Hepatocyte (in vitro differentiated cells): ENCODE results near the gene NAA15. TPM values are rescaled to one million over a fixed set of nuclear protein-coding genes. Genes with fewer than 3 reads are reported as not detected.
"Not testable (repeated sequence)": the region's sequence is repeated elsewhere in the genome, so short reads cannot be mapped to it uniquely, and the experiment has no call there.

ENCODE experiments used
- DNase-seq: peaks from one replicate; pipeline ENCODE4 v3.0.0-alpha.2; 2016; ENCODE audit warnings: low spot score
- H2AFZ ChIP-seq: fragments of 200-600 bp; sonication (generic); 2 replicates; pipeline ENCODE4 v1.6.0; 2016; ENCODE audit warnings: antibody characterized with exemption, mild to moderate bottlenecking
- H3K27ac ChIP-seq: fragments of 200-600 bp; sonication (generic); 2 replicates; pipeline ENCODE4 v1.5.1; 2016; ENCODE audit warnings: mild to moderate bottlenecking
- H3K27me3 ChIP-seq: fragments of 200-600 bp; sonication (generic); 2 replicates; pipeline ENCODE4 v1.6.1; 2016
- H3K36me3 ChIP-seq: fragments of 200-600 bp; sonication (generic); replicated peaks from 2 replicates; pipeline ENCODE4 v1.5.1; 2016; ENCODE audit warnings: low read depth; ENCODE audit not compliant: insufficient read depth
- H3K4me1 ChIP-seq: fragments of 200-600 bp; sonication (generic); 2 replicates; pipeline ENCODE4 v1.5.1; 2016; ENCODE audit warnings: mild to moderate bottlenecking, moderate library complexity; ENCODE audit not compliant: insufficient read depth
- H3K4me2 ChIP-seq: fragments of 200-600 bp; sonication (generic); 2 replicates; pipeline ENCODE4 v1.6.0; 2016
- H3K4me3 ChIP-seq: fragments of 200-600 bp; sonication (generic); 2 replicates; pipeline ENCODE4 v1.5.1; 2016; ENCODE audit warnings: mild to moderate bottlenecking
- H3K79me2 ChIP-seq: fragments of 200-600 bp; sonication (generic); 2 replicates; pipeline ENCODE4 v1.6.0; 2017; ENCODE audit warnings: mild to moderate bottlenecking
- H3K9me2 ChIP-seq: fragments of 200-600 bp; sonication (generic); replicated peaks from 2 replicates; pipeline ENCODE4 v1.6.0; 2017; ENCODE audit warnings: mild to moderate bottlenecking; ENCODE audit not compliant: insufficient read depth
- H3K9me3 ChIP-seq: fragments of 200-600 bp; sonication (generic); 2 replicates; pipeline ENCODE4 v1.5.1; 2016; ENCODE audit warnings: low read depth, mild to moderate bottlenecking
- H4K20me1 ChIP-seq: fragments of 200-600 bp; sonication (generic); 2 replicates; pipeline ENCODE4 v1.6.0; 2016; ENCODE audit warnings: mild to moderate bottlenecking; ENCODE audit not compliant: insufficient read depth, poor library complexity, severe bottlenecking
- CTCF ChIP-seq: fragments of 200-600 bp; sonication (generic); IDR thresholded peaks from 2 replicates; pipeline ENCODE4 v1.5.1; 2016; ENCODE audit warnings: antibody characterized with exemption, mild to moderate bottlenecking; ENCODE audit not compliant: poor library complexity
- EZH2 ChIP-seq: fragments of 200-600 bp; sonication (generic); IDR thresholded peaks from 2 replicates; pipeline ENCODE4 v1.6.1; 2016; ENCODE audit warnings: antibody characterized with exemption, mild to moderate bottlenecking, borderline replicate concordance
- EZH2phosphoT487 ChIP-seq: fragments of 200-600 bp; sonication (generic); IDR thresholded peaks from one replicate; pipeline ENCODE4 v1.6.1; 2018; ENCODE audit warnings: antibody characterized with exemption, mild to moderate bottlenecking, low read depth, moderate library complexity; ENCODE audit not compliant: unreplicated experiment, severe bottlenecking
- WGBS: methylation state at CpG from one replicate; pipeline ENCODE4 v1.1.6; 2016; ENCODE audit warnings: low lambda C conversion rate; ENCODE audit errors: missing lambda C conversion rate; 5-methylcytosine and 5-hydroxymethylcytosine counted together
- polyA plus RNA-seq: library from polyadenylated mRNA; unstranded; fragments of >200 nt; fragmentation: Nextera tagmentation; extraction: Ambion mirVana; gene quantifications from 2 replicates; pipeline ENCODE4 v1.2.1, GENCODE V29; 2016
- total RNA-seq: library from RNA; depleted of rRNA; stranded (reverse); fragments of >200 nt; gene quantifications from 2 replicates; pipeline ENCODE4 v1.2.3, GENCODE V29; 2014

NAA15 gene
- total and polyA plus RNA-seq, 2 experiments from 2014 or later = 15.3 to 29.6 TPM

GRCh38 chr4:139402436-139402835 is 101.1 kb downstream of the NAA15 start:
- no peaks in the 10 kb centered on the region for H4K20me1 ChIP-seq
- H3K27me3 ChIP-seq = no peaks in the 10 kb centered on the region
- H3K4me3 ChIP-seq = no peak overlapping the region
- no peaks in the 10 kb centered on the region for H3K79me2 ChIP-seq
- TF ChIP-seq EZH2phosphoT487 (no peak), CTCF (no peak), EZH2 (no peak)
- H2AFZ ChIP-seq = no peak overlapping the region
- 98% methylated on average over 5 of the region's 5 CpGs for WGBS
- no peak overlapping the region for H3K27ac ChIP-seq
- H3K4me2 ChIP-seq = no peak overlapping the region
- H3K9me2 ChIP-seq = no peaks in the 10 kb centered on the region
- no peaks in the 10 kb centered on the region for H3K9me3 ChIP-seq
- no peaks in the 10 kb centered on the region for H3K36me3 ChIP-seq
- H3K4me1 ChIP-seq = no peaks in the 10 kb centered on the region
- no peak for DNase-seq

GRCh38 chr4:139403462-139403861 is 102.2 kb downstream of the NAA15 start:
- WGBS = 91% methylated on average over 3 of the region's 3 CpGs
- no peak overlapping the region for H3K27ac ChIP-seq

DNA sequence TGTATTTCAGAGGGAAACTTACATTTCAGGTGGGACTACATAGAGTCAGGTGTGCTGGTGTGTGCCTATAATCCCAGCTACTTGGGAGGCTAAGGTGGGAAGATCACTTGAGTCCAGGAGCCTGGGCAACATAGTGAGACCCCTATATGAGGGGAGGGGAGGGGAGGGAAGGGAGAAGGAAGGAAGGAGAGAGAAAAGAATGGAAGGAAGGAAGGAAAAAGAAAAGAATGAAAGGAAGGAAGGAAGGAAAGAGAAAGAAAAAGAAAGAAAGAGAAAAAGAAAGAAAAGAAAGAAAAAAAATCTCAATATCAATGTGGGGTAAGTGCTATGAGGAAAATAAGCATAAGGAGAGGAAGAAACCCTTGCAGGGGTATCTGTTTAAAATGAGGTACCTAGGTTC is 109.0 kb downstream of the NAA15 start:
- Histone ChIP-seq H4K20me1 (no peaks in the 10 kb centered on the region), H3K4me1 (no peaks in the 10 kb centered on the region), H3K79me2 (no peaks in the 10 kb centered on the region), H3K36me3 (no peaks in the 10 kb centered on the region), H3K9me3 (no peaks in the 10 kb centered on the region), H3K4me2 (no peak overlapping the region), H3K27me3 (no peaks in the 10 kb centered on the region), H3K4me3 (no peak overlapping the region), H3K9me2 (no peaks in the 10 kb centered on the region), H3K27ac (no peak overlapping the region), H2AFZ (no peak overlapping the region)
- no peak for TF ChIP-seq EZH2phosphoT487
- TF ChIP-seq CTCF = no peak
- TF ChIP-seq EZH2 = no peak
- DNase-seq = no peak

More at GRCh38 chr4:139403462-139403861, 102.2 kb downstream of the NAA15 start:
- no peaks in the 10 kb centered on the region for H4K20me1 ChIP-seq
- H3K4me2 ChIP-seq = no peak overlapping the region
- no peaks in the 10 kb centered on the region for H3K27me3 ChIP-seq
- no peaks in the 10 kb centered on the region for H3K9me2 ChIP-seq
- H3K36me3 ChIP-seq = no peaks in the 10 kb centered on the region
- no peak for DNase-seq
- TF ChIP-seq EZH2 (no peak), EZH2phosphoT487 (no peak), CTCF (peak; percentile 20)
- no peak overlapping the region for H2AFZ ChIP-seq
- no peak overlapping the region for H3K4me3 ChIP-seq
- no peaks in the 10 kb centered on the region for H3K9me3 ChIP-seq
- H3K79me2 ChIP-seq = no peaks in the 10 kb centered on the region
- no peaks in the 10 kb centered on the region for H3K4me1 ChIP-seq

- not testable (repeated sequence) for H4K20me1 ChIP-seq, H3K79me2 ChIP-seq, H3K36me3 ChIP-seq, H3K9me2 ChIP-seq, H2AFZ ChIP-seq, DNase-seq, H3K27me3 ChIP-seq, H3K4me3 ChIP-seq, H3K4me2 ChIP-seq, H3K4me1 ChIP-seq, H3K9me3 ChIP-seq, H3K27ac ChIP-seq
- WGBS = 80% methylated on average over 8 of the region's 8 CpGs
Measured at GRCh38 chr4:139414671-139415210, 113.4 kb downstream of the NAA15 start.
